ENCODE results near the gene XYLB.
"Not testable (repeated sequence)": the region's sequence is repeated elsewhere in the genome, so short reads cannot be mapped to it uniquely, and the experiment has no call there.

The XYLB gene

GRCh38 chr3:38396239-38396638 lies 49.7 kb downstream of the XYLB start:
- DNase-seq (ENCODE audit: low read depth) = no peak

- DNase-seq (ENCODE audit: low read depth) = no peak
Observed at GRCh38 chr3:38396861-38397260, 50.3 kb downstream of the XYLB start.

GRCh38 chr3:38397320-38397719 lies 50.7 kb downstream of the XYLB start:
- DNase-seq (ENCODE audit: low read depth) = peak; percentile 35

DNA sequence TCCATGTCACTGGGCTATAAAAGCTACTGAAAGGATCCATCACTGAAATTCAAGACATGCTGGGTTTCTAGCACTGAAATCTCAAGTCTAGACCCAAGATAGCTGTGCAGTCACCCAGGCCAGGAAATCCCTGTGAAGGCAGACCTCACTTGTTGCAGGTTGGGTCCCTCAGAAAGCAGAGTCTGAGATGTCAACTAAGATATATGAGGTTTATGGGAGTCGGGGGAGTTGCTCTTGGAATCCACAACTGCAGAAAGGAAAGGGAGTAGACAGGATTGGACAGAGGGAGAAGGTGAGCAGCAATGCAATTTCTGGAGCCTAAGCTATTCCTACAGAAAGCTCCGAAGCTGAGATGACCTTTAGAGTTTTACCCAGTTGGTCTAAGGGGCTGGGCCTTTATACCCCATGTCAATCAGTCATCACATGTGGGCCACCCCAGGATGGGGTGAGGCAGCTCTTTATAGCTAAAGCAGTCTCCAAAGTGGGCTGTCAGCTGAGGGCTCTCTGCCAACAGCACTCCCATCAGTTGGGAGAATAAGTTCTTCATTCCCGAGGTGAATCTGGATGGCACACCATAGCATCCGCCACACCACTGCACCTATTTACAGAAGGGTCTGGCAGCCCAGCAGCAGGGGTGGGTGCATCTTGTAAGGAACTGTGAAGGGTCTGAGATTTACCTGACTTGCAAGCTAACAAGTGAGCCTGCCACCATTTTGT lies 54.8 kb downstream of the XYLB start:
- no peak for DNase-seq (ENCODE audit: low read depth)

GRCh38 chr3:38404286-38404685 lies 57.7 kb downstream of the XYLB start:
- DNase-seq (ENCODE audit: low read depth) = peak; percentile 73

DNA sequence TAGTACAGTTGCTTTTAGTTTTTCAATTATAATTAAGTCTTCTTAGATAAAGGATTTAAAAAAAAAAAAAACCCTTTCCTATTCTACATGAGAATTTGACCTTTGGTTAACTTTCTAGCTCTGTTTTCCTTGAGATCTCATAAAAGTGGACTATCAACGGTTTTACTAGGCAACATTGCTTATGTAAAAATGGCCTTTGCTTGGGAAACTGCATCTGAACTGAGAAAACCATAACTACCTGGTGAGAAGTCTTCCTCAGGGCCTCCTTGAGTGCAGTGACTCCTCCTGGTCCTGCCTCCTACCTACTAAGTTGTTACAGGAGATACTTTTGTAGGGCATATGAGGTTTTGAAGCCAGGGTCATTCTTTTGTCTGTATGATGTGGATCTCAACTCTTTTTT lies 65.0 kb downstream of the XYLB start:
- no peak for DNase-seq (ENCODE audit: low read depth)

GRCh38 chr3:38420758-38421157 lies 74.2 kb downstream of the XYLB start:
- DNase-seq (ENCODE audit: low read depth) = not testable (repeated sequence)

DNA sequence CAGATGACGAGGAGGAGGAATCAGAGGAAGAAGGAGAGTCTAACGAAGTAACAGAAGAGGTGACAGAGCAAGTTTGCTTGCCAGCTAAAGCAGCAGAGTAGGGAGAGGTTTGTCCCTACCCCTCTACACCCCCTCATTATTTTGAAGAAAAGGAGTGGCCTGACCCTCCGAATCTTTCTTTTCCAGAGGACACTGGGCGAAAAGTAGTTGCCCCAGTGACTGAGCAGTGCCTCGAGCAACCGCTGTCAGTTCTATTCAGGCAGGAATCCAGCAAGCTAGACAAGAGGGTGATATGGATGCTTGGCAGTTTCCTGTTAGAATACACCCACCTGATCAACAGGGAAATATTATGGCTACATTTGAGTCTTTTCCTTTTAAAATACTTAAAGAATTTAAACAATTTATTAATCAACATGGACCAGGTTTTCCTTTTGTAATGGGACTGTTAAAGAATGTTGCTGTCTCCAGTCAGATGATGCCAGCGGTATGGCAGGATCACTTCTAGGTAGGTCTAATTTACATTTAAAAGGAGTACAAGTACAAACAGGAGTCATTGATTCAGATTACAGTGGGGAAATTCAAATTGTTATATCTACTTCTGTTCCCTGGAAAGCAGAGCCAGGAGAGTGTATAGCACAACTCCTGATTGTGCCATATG lies 75.2 kb downstream of the XYLB start:
- no peak for DNase-seq (ENCODE audit: low read depth)

GRCh38 chr3:38426798-38427426 lies 80.3 kb downstream of the XYLB start:
- not testable (repeated sequence) for DNase-seq (ENCODE audit: low read depth)

DNA sequence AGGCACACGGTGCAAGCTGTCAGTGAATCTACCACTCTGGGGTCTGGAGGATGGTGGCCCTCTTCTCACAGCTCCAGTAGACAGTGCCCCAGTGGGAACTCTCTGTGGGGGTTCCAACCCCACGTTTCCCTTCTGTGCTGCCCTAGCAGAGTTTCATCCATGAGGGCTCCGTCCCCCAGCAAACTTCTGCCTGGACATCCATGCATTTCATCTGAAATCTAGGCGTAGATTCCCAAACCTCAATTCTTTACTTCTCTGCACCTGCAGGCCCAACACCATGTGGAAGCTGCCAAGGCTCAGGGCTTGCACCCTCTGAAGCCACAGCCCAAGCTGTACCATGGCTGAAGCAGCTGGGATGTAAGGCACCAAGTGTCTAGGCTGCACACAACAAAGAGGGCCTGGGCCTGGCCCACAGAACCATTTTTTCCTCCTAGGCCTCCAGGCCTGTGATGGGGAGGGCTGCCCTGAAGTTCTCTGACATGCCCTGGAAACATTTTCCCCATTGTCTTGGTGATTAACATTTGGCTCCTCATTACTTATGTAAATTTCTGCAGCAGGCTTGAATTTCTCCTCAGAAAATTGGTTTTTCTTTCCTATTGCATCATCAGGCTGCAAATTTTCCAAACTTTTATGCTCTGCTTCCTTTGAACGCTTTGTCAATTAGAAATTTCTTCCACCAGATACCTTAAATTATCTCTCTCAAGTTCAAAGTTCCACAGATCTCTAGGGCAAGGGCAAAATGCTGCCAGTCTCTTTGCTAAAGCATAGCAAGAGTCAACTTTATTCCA lies 86.5 kb downstream of the XYLB start:
- not testable (repeated sequence) for DNase-seq (ENCODE audit: low read depth)

GRCh38 chr3:38433661-38434060 lies 87.1 kb downstream of the XYLB start:
- DNase-seq (ENCODE audit: low read depth) = not testable (repeated sequence)

- DNase-seq (ENCODE audit: low read depth) = peak; percentile 44
Observed at GRCh38 chr3:38438436-38439069, 92.0 kb downstream of the XYLB start.

- not testable (repeated sequence) for DNase-seq (ENCODE audit: low read depth)
Observed at GRCh38 chr3:38443205-38443604, 96.6 kb downstream of the XYLB start.

- DNase-seq (ENCODE audit: low read depth) = no peak
Observed at GRCh38 chr3:38446085-38446686, 99.6 kb downstream of the XYLB start.

DNA sequence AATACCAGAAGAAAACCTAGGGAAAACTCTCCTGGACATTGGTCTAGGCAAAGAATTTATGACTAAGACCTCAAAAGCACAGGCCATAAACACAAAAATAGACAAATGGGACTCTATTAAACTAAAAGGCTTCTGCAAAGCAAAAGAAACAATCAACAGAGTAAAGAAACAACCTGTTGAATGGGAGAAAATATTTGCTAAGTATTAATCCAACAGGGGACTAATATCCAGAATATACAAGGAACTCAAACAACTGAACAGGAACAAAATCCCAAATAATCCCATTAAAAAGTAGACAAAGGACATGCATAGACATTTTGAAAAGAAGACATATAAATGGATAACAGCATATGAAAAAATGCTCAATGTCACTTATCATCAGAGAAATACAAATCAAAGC lies 100.2 kb downstream of the XYLB start:
- no peak for DNase-seq (ENCODE audit: low read depth)

DNA sequence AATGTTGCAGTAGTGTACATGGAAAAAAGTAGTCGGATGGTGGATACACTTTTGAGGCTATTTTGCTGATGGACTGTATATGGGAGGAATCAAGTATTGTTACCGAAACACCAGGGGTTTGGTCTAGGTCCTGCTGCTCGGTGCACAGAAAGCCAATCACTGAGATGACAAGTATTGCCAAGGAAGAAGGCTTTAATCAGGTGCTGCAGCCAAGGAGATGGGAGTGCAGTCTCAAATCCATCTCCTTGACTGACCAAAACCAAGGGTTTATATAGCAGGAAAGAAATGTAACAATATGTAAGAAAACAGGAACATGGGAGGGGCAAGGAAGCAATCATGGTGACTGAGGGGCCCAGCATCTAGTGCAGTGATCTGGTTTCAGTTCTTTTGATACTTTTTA lies 104.3 kb downstream of the XYLB start:
- DNase-seq (ENCODE audit: low read depth) = no peak

GRCh38 chr3:38453075-38453912 lies 106.7 kb downstream of the XYLB start, which contains the start of gene ACVR2B:
Gene ACVR2B (plus strand): TSS chr3:38453890. CDS start chr3:38454323, 433 bp downstream.
- peak; percentile 82 for DNase-seq (ENCODE audit: low read depth)

- DNase-seq (ENCODE audit: low read depth) = no peak
Observed at GRCh38 chr3:38453913-38454177, 107.3 kb downstream of the XYLB start.

- DNase-seq (ENCODE audit: low read depth) = peak; percentile 45
Observed at GRCh38 chr3:38454178-38454883, 107.7 kb downstream of the XYLB start.

Data from ELR (cell line).